GM12873 (cell line): Measurements from ENCODE around the gene LAMC3.

Experiments
- CTCF ChIP-seq: IDR thresholded peaks from 2 replicates; pipeline ENCODE4 v1.5.1; 2012; ENCODE audit warnings: low read depth, mild to moderate bottlenecking, moderate library complexity, low read length, control low read depth; ENCODE audit not compliant: insufficient read depth; ENCODE audit errors: missing control alignments

Gene LAMC3

GRCh38 chr9:131021785-131022184 is 12.8 kb downstream of the LAMC3 start:
- TF ChIP-seq CTCF: no peak

- TF ChIP-seq CTCF: no peak
Measured at GRCh38 chr9:131024978-131025868, 16.2 kb downstream of the LAMC3 start.

GRCh38 chr9:131025953-131026858 is 17.2 kb downstream of the LAMC3 start:
- no peak for TF ChIP-seq CTCF

GRCh38 chr9:131027048-131027871 is 18.3 kb downstream of the LAMC3 start:
- no peak for TF ChIP-seq CTCF

- TF ChIP-seq CTCF: no peak
Measured at GRCh38 chr9:131027872-131028179, 18.9 kb downstream of the LAMC3 start.

- TF ChIP-seq CTCF: no peak
Measured at GRCh38 chr9:131028221-131028884, 19.4 kb downstream of the LAMC3 start.
